Activated CD4-positive, alpha-beta memory T cell treated with anti-CD3 and anti-CD28 coated beads, Interleukin-2, amount 10 ng/mL, durations not matched to agents 7 days and 5 days (primary cell): Measurements from ENCODE around the gene HSD17B4. TPM values are rescaled to one million over a fixed set of nuclear protein-coding genes. Genes with fewer than 3 reads are reported as not detected.
"Not testable (repeated sequence)": the region's sequence is repeated elsewhere in the genome, so short reads cannot be mapped to it uniquely, and the experiment has no call there.

Experiments
- CTCF ChIA-PET: fragments of 350-600 bp; sonication (Branson Sonifier 250); formaldehyde crosslinking; loops from one replicate; lab custom pipeline; 2021; ENCODE audit warnings: antibody characterized with exemption, inconsistent platforms; lab: Charles Lee
- POLR2A ChIA-PET: fragments of 350-600 bp; sonication (Branson Sonifier 250); formaldehyde crosslinking; loops from one replicate; lab custom pipeline; 2021; ENCODE audit warnings: antibody characterized with exemption; lab: Charles Lee
- DNase-seq: peaks from one replicate; pipeline ENCODE4 v3.0.0-alpha.2; 2020
- H3K27ac Mint-ChIP-seq: one replicate; pipeline ENCODE4 v1.8.0; 2021; ENCODE audit warnings: mild to moderate bottlenecking, mixed read lengths
- H3K27me3 Mint-ChIP-seq: one replicate; pipeline ENCODE4 v1.8.0; 2021; ENCODE audit warnings: mixed read lengths
- H3K36me3 Mint-ChIP-seq: one replicate; pipeline ENCODE4 v1.8.0; 2021; ENCODE audit warnings: low read depth, mixed read lengths
- H3K4me1 Mint-ChIP-seq: one replicate; pipeline ENCODE4 v1.8.0; 2021; ENCODE audit warnings: mixed read lengths
- H3K4me3 Mint-ChIP-seq: one replicate; pipeline ENCODE4 v1.8.0; 2021; ENCODE audit warnings: mild to moderate bottlenecking, mixed read lengths
- H3K9me3 Mint-ChIP-seq: one replicate; pipeline ENCODE4 v1.8.0; 2021; ENCODE audit warnings: mixed read lengths
- total RNA-seq, 2 experiments: library from RNA; stranded (reverse); gene quantifications; one replicate each; pipeline ENCODE4 v1.2.3, GENCODE V29; 2021

HSD17B4 gene
- total RNA-seq, 2 experiments from 2014 or later, result 57.2 to 59.1 TPM

DNA sequence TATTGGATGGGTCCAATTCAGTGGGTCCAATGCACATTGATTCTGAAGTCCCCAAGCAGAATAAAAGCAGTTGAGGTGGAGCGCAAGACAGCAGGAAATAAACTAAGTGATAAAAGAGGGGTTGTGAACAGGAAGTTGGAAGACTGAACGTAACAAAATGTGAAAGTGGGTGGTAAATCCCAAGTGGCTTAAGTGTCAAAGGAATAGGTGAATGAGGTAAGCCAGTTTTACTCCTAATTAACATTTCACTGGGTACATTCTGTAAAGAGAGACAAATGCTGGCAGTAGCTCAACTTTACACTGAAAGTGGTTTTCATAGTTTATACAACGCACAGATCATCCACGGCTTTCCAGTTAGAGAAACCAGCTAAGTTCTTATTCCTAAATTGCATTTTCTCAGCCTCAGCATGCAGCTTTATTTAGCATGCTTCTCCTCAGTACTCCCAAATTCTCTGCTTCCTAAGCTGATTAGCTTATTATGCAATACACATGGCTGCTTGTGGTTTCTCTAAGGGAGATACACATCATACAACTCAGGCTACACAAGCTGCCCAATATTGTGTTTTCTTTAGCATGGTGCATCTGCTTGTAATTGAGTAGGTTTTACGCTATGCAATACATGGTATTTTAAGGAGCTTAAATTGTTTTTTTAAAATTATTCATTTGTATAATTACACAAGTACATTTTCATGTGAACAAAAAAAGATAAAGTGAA is 34.2 kb upstream of the HSD17B4 start:
- H3K4me3 Mint-ChIP-seq, result no peak overlapping the region
- peaks cover 6% of the 10 kb centered on the region for H3K27me3 Mint-ChIP-seq
- no peaks in the 10 kb centered on the region for H3K36me3 Mint-ChIP-seq
- peaks cover 13% of the 10 kb centered on the region for H3K4me1 Mint-ChIP-seq
- ChIA-PET POLR2A (no interaction called here), CTCF (interaction anchor here (0.6 to 2.9 kb wide), 5 partner anchors 15 to 436 kb away, joined by 3 to 14 read pairs (median 3); partner anchors contain the start of gene DTWD2)
- no peak overlapping the region for H3K27ac Mint-ChIP-seq
- no peak for DNase-seq
- H3K9me3 Mint-ChIP-seq, result no peaks in the 10 kb centered on the region

DNA sequence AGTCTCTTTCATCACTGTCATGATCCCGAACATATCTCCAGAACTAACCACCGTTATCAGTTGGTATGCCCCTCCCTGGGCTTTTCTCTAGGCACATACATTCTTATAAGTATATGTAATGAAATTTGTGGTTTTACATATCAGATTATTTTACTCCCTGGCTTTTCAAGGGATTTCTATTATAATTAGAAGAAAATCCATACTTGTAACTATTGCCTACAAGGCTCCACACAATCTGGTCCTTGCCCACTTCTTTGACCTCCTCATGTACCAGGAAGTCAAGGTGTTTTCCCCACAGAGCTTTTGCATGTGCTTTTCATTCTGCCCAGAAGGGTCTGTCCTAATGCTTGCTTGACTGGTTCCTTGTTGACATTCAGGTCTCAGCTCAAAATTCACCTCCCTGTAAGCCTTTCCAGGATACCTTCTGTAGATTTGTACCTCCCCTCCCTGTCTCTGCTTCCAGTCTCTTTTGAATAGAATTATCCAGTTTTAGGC is 33.6 kb upstream of the HSD17B4 start:
- no peak for DNase-seq
- POLR2A ChIA-PET, result no interaction called here
- Mint-ChIP-seq H3K4me3 (no peak overlapping the region), H3K4me1 (peaks cover 13% of the 10 kb centered on the region), H3K27me3 (peaks cover 6% of the 10 kb centered on the region), H3K9me3 (no peaks in the 10 kb centered on the region), H3K27ac (no peak overlapping the region), H3K36me3 (no peaks in the 10 kb centered on the region)
- CTCF ChIA-PET, result interaction anchor here (1.3 to 2.9 kb wide), 3 partner anchors 14 to 430 kb away, joined by 3 to 14 read pairs (median 6); partner anchors contain the start of gene DTWD2

DNA sequence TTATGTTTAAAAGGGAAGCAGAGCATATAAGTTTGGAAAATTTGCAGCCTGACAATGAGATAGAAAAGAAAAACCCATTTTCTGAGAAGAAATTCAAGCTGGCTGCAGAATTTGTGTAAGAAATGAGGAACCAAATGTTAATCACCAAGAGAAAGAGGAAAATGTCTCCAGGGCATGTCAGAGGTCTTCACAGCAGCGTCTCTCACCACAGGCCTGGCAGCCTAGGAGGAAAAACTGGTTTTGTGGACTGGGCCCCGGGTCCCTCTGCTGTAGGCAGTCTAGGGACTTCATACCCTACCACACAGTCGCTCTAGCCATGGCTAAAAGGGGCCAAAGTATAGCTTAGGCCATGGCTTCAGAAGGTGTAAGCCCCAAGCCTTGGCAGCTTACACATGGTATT is 32.1 kb upstream of the HSD17B4 start:
- Mint-ChIP-seq H3K4me3 (no peak overlapping the region), H3K27me3 (peaks cover 2% of the 10 kb centered on the region), H3K9me3 (no peaks in the 10 kb centered on the region), H3K27ac (no peak overlapping the region), H3K4me1 (peaks cover 9% of the 10 kb centered on the region), H3K36me3 (no peaks in the 10 kb centered on the region)
- no peak for DNase-seq
- POLR2A ChIA-PET, result no interaction called here
- CTCF ChIA-PET, result interaction anchor here (1.0 kb wide), 1 partner anchor 9 kb away, joined by 3 read pairs; no protein-coding TSS in a partner anchor

DNA sequence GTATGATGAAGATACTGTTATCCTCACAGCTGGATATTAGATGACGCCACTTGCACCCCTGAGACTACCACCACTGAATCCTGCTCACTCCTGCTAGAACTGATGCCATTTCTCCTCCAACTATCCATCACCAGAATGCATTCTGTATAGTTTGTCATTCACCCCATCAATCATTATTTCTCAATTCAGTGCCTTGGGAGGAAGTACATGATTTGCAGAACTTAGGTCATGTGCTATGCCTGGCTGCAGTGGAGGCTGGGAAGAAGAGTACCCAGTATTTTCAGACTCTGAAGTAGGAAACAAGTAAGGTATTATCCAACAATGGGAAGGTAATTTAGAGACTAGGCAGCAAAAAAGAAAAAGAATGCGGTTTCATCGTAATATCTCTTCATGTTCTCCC is 26.2 kb upstream of the HSD17B4 start:
- Mint-ChIP-seq H3K9me3 (no peaks in the 10 kb centered on the region), H3K27ac (no peak overlapping the region), H3K4me3 (no peak overlapping the region), H3K36me3 (no peaks in the 10 kb centered on the region), H3K27me3 (no peaks in the 10 kb centered on the region), H3K4me1 (no peaks in the 10 kb centered on the region)
- CTCF ChIA-PET, result interaction anchor here (1.1 to 1.3 kb wide), 2 partner anchors 9 to 345 kb away, joined by 3 read pairs; no protein-coding TSS in a partner anchor
- DNase-seq, result no peak
- POLR2A ChIA-PET, result no interaction called here

DNA sequence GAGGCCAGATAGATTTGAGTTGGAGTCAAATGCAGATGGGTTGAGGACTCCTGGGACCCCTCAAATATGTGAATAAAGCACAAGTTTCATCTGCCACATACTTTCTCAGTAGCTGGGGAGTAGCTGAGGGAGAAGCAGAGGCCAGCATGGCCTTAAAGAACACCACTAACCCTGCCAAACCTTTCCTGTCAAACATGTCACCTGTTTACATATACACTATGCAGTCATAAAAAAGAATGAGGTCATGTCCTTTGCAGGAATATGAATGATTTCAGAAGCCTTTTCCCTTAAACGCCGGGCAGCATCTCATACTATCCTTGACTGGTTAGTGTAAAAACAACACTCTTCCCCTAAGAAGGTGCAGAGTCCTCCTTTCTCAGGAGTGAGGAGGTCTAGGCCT is 25.2 kb upstream of the HSD17B4 start:
- Mint-ChIP-seq H3K4me1 (no peaks in the 10 kb centered on the region), H3K9me3 (no peaks in the 10 kb centered on the region), H3K27ac (no peak overlapping the region), H3K4me3 (no peak overlapping the region), H3K36me3 (no peaks in the 10 kb centered on the region), H3K27me3 (no peaks in the 10 kb centered on the region)
- ChIA-PET POLR2A (no interaction called here), CTCF (interaction anchor here (1.3 kb wide), 1 partner anchor 8 kb away, joined by 3 read pairs; no protein-coding TSS in a partner anchor)
- DNase-seq, result no peak

DNA sequence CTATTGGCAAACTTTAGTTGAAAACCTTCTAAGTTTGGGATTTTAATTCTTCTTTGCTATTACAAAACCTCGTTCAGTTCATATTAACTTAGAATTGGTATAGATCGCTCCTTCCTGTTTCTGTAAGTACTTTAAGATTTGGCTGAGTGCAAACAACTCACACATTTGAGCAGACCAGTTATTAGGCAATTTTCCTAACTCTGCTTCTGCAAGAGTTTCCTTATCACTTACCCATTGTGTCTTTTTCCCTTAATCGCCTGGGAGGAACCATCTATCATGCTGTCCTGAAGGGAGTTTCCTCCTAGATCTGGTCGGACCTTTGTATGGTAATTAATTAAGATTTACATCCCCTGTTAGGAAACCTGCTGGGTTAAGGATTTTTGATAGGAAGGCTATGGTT is 24.7 kb upstream of the HSD17B4 start:
- H3K27me3 Mint-ChIP-seq, H3K27ac Mint-ChIP-seq, H3K36me3 Mint-ChIP-seq, H3K4me3 Mint-ChIP-seq, DNase-seq, H3K4me1 Mint-ChIP-seq, POLR2A ChIA-PET, CTCF ChIA-PET, H3K9me3 Mint-ChIP-seq: not testable (repeated sequence)

DNA sequence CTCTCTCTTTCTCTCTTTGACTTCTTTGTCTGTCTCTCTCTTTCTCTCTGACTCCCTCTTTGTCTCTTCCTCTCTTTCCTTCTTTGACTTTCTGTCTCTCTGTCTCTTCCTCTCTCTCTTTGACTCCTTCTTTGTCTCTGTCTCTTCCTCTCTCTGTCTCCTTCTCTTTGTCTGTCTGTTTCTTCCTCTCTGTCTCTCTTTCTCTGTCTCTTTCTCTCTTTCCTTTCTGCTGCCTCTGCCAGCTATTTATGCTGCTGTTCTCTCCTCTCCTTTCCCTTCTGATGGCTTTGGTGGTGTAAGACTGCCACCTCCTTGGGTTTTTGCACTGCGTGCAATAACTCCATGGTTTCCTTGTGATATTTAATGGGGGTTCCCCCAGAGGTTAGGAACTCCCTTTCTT is 24.1 kb upstream of the HSD17B4 start:
- H3K27ac Mint-ChIP-seq, H3K36me3 Mint-ChIP-seq, CTCF ChIA-PET, POLR2A ChIA-PET, H3K4me1 Mint-ChIP-seq, DNase-seq, H3K27me3 Mint-ChIP-seq, H3K4me3 Mint-ChIP-seq, H3K9me3 Mint-ChIP-seq: not testable (repeated sequence)

DNA sequence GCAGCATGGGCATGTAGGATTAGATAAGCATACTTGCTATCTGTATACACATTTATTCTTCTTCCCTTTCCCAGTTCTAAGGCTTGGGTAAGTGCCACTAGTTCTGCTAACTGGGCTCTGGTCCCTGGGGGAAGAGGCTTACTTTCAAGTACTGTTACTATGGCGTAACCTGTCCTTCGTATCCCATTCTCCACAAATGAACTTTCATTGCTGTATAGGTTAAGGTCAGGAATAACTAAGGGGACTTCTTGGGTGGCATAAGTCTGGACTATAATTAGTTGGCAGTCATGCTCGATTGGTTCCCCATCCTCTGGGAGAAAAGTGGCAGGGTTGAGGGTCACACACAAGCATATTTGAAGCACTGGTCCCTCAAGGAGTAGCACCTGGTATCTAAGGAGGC is 23.7 kb upstream of the HSD17B4 start:
- H3K27me3 Mint-ChIP-seq, POLR2A ChIA-PET, H3K4me3 Mint-ChIP-seq, H3K27ac Mint-ChIP-seq, CTCF ChIA-PET, H3K36me3 Mint-ChIP-seq, H3K9me3 Mint-ChIP-seq, DNase-seq, H3K4me1 Mint-ChIP-seq: not testable (repeated sequence)

DNA sequence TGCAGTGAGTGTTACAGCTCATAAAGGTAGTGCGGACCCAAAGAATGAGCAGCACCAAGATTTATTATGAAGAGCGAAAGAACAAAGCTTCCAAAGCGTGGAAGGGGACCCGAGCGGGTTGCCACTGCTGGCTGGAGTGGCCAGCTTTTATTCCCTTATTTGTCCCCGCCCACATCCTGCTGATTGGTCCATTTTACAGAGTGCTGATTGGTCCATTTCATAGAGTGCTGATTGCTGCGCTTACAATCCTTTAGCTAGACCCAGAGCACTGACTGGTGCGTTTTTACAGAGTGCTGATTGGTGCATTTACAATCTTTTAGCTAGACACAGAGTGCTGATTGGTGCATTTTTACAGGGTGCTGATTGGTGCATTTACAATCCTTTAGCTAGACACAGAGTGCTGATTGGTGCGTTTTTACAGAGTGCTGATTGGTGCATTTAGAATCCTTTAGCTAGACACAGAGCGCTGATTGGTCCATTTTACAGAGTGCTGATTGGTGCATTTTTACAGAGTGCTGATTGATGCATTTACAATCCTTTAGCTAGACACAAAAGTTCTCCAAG is 19.5 kb upstream of the HSD17B4 start:
- POLR2A ChIA-PET, DNase-seq, H3K9me3 Mint-ChIP-seq, H3K27ac Mint-ChIP-seq, H3K36me3 Mint-ChIP-seq, H3K4me3 Mint-ChIP-seq: not testable (repeated sequence)
- Mint-ChIP-seq H3K4me1 (peaks cover 13% of the 10 kb centered on the region), H3K27me3 (peaks cover 12% of the 10 kb centered on the region)
- CTCF ChIA-PET, result interaction anchor here (1.4 kb wide), 1 partner anchor 15 kb away, joined by 3 read pairs; no protein-coding TSS in a partner anchor

DNA sequence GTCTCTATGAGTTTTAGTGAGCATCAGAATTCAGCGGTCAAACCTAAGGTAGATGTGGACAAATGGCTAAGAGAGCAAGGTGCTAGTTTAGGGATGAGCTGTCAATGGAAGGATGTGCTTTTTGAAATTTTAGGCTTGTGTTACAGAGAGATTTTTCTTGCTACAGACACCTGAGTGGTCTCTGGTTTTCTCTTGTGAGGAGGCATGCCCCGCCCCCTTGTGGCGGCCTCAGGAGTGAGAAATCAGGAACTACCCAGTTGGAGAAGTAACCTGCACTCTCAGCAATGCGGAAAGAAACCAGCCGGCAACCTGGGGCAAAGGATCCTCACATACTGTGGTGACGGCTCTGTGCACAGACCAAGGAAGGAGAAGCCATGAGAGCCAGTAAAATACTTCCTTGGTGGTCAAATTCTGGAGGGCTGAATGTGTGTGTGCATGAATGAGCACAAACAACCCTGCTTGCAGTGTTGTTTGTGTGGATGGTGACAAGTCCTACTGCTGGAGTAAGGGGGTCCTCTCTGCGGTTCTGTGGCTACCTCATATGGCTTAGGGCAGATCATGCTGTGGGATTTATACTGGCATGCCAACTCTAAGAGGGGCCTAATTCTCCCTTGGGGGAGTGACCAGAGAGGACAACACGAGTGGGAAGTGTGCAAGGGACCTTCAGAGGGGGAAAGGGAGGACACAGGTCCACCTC is 16.7 kb upstream of the HSD17B4 start:
- H3K9me3 Mint-ChIP-seq, result peaks cover 6% of the 10 kb centered on the region
- no peak overlapping the region for H3K27ac Mint-ChIP-seq
- no peaks in the 10 kb centered on the region for H3K36me3 Mint-ChIP-seq
- ChIA-PET POLR2A (interaction anchor here (1.2 to 1.3 kb wide), 2 partner anchors 447 to 451 kb away, joined by 3 to 6 read pairs; partner anchors contain the start of gene DTWD2), CTCF (interaction anchor here (0.7 to 3.2 kb wide), 14 partner anchors 9 to 452 kb away, joined by 3 to 43 read pairs (median 4); partner anchors contain the start of gene DTWD2)
- no peak overlapping the region for H3K4me3 Mint-ChIP-seq
- H3K27me3 Mint-ChIP-seq, result peaks cover 21% of the 10 kb centered on the region
- peaks cover 18% of the 10 kb centered on the region for H3K4me1 Mint-ChIP-seq
- peak; percentile 71 for DNase-seq

DNA sequence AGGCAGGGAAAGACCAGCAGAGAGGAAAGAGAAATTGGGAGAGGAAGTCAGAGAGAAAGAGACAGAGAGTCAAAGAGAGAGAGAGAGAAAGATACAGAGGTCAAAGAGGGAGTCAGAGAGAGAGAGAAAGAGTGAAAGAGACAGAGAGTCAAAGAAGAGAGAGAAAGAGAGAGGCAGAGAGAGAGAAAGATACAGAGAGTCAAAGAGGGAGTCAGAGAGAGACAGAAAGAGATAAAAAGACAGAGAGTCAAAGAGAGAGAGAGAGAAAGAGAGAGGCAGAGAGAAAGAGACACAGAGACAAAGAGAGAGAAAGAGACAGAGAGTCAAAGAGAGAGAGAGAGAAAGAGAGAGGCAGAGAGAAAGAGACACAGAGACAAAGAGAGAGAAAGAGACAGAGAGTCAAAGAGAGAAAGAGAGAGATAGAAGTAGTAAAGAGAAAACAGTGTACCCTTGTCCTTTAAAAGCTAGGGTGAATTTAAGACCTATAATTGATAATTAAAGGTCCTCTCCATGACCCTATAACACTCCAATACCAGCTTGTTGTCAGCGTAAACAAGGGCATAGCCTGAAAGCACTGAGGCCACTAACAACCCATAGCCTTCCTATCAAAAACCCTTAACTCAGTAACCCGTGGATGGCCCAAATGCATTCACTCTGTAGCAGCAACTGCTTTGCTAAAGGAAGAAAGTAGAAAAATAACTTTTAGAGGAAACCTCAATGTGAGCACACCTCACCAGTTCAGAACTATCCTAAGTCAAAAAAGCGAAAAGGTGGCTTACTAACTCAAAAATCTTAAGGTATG is 14.3 kb upstream of the HSD17B4 start:
- H3K36me3 Mint-ChIP-seq, H3K27ac Mint-ChIP-seq, DNase-seq, H3K4me3 Mint-ChIP-seq, H3K9me3 Mint-ChIP-seq, POLR2A ChIA-PET: not testable (repeated sequence)
- Mint-ChIP-seq H3K4me1 (peaks cover 18% of the 10 kb centered on the region), H3K27me3 (peaks cover 33% of the 10 kb centered on the region)
- CTCF ChIA-PET, result interaction anchor here (2.4 kb wide), 1 partner anchor 450 kb away, joined by 6 read pairs; the partner anchor contains the start of gene DTWD2

DNA sequence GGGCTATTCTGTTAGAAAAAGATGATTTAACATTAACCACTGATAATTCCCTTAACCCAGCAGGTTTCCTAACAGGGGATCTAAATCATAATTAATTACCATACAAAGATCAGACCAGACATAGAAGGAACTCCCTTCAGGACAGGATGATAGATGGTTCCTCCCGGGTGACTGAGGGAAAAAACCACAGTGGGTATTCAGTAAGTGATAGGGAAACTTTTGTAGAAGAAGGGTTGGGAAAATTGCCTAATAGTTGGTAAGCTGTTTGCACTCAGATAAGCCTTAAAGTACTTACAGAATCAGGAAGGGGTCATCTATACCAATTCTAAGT is 13.7 kb upstream of the HSD17B4 start:
- H3K27ac Mint-ChIP-seq, DNase-seq, H3K9me3 Mint-ChIP-seq, H3K4me3 Mint-ChIP-seq, POLR2A ChIA-PET, H3K36me3 Mint-ChIP-seq: not testable (repeated sequence)
- H3K4me1 Mint-ChIP-seq, result peaks cover 18% of the 10 kb centered on the region
- peaks cover 37% of the 10 kb centered on the region for H3K27me3 Mint-ChIP-seq
- CTCF ChIA-PET, result interaction anchor here (2.4 kb wide), 1 partner anchor 451 kb away, joined by 6 read pairs; the partner anchor contains the start of gene DTWD2
